ENCODE data around the gene PPM1B.

The PPM1B gene

DNA sequence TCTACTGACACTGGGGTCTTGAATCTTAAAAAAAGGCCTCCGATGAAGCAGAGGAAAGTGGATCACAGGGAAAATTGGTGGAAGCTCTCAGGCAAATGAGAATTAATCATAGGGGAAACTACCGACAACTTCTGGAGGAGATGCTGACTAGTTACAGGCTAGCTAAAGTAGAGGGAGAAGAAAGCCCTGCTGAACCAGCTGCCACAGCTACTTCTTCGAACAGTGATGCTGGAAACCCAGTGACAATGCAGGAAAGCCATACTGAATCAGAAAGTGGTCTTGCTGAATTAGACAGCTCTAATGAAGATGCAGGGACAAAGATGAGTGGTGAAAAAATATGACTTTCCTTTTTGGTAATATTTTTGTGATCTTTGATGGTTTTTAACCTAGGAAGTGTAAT lies 61.7 kb downstream of the PPM1B start:
- H3K27ac ChIP-seq (ENCODE audit: low read length), result no peak overlapping the region
- H3K4me1 ChIP-seq (ENCODE audit: insufficient read depth, low read length), result no peaks in the 10 kb centered on the region
- no peaks in the 10 kb centered on the region for H3K27me3 ChIP-seq (ENCODE audit: insufficient read depth, low read length, poor library complexity)
- H4K20me1 ChIP-seq (ENCODE audit: insufficient read depth, low read length), result no peaks in the 10 kb centered on the region; the same call in 1 of the 2 replicates
- H3K9ac ChIP-seq (ENCODE audit: low read depth, low read length), result no peak overlapping the region
- H2AFZ ChIP-seq (ENCODE audit: low read depth, low read length), result no peak overlapping the region
- H3K9me3 ChIP-seq (ENCODE audit: insufficient read depth, low read length, severe bottlenecking), result no peaks in the 10 kb centered on the region
- no peak overlapping the region for H3K4me3 ChIP-seq (ENCODE audit: low read depth in 1 of 2, low read length in 2 of 2)
- peaks cover 6% of the 10 kb centered on the region; the same call in 1 of the 2 replicates for H3K79me2 ChIP-seq (ENCODE audit: insufficient read depth, low read length)
- no peak for TF ChIP-seq EZH2 (IDR thresholded peaks at IDR 0.05; ENCODE audit: borderline replicate concordance, low read depth, low read length, severe bottlenecking)
- TF ChIP-seq, protein P1, sequence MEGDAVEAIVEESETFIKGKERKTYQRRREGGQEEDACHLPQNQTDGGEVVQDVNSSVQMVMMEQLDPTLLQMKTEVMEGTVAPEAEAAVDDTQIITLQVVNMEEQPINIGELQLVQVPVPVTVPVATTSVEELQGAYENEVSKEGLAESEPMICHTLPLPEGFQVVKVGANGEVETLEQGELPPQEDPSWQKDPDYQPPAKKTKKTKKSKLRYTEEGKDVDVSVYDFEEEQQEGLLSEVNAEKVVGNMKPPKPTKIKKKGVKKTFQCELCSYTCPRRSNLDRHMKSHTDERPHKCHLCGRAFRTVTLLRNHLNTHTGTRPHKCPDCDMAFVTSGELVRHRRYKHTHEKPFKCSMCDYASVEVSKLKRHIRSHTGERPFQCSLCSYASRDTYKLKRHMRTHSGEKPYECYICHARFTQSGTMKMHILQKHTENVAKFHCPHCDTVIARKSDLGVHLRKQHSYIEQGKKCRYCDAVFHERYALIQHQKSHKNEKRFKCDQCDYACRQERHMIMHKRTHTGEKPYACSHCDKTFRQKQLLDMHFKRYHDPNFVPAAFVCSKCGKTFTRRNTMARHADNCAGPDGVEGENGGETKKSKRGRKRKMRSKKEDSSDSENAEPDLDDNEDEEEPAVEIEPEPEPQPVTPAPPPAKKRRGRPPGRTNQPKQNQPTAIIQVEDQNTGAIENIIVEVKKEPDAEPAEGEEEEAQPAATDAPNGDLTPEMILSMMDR (IDR thresholded peaks at IDR 0.05; ENCODE audit: borderline replicate concordance, extremely low read depth, low read length, poor library complexity, severe bottlenecking), result no peak
- H3K36me3 ChIP-seq (ENCODE audit: insufficient read depth, low read length), result peaks cover 29% of the 10 kb centered on the region
- ATAC-seq (ENCODE audit: insufficient read depth, low read depth), result no peak
- no peak for DNase-seq
- no peak overlapping the region for H3K4me2 ChIP-seq (ENCODE audit: insufficient read depth, low read length)

DNA sequence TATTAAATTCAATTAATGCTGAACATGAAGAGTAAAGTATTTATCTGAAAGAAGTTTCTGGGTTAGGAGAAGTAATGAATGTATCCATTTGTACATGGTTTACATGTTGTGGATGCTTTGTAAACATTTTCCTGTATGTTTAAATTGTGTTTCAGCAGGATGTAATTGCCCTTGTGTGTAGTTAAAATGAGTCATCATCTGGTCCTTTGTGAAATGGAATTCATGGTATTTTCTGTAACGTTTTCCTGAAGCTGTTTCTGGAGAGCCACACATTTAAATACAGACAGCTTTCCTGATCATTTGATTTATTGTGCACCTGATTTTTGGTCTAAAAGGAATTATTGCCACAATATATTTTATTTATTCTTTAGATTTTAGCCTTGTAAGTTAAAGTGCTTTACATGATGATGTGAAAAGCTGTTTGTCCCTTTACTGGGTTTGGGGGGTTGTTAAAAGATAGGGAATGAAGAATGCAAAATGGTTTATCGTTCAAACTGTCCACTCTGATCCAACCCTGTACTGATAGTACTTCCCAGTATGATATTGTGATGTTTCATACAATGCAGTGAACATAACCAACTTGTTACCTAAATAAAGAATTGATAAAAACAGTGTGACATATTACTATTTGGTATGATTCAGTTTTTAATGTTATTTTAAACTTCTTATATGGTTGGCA lies 64.9 kb downstream of the PPM1B start:
- no peak overlapping the region for H3K27ac ChIP-seq (ENCODE audit: low read length)
- DNase-seq (no peak), ATAC-seq (ENCODE audit: insufficient read depth, low read depth) (no peak)

DNA sequence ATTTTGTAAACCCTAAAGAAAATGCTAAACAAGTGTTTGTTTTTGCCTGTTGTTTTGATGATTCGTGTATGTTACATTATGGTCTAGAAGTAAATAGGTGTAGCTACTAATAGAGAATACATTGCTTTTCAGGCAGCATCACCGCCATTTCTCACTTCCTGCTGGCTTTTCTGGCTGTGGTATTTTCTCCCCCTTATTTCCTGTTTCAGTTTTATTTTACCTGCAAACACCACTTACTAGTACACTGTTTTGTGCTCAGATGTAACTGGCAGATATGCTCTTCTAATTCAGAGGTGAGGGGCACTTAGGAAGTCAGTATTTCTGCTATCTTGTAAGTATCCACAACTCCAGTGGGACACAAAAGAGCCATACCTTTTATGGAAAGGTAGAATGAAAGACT lies 68.5 kb downstream of the PPM1B start:
- Histone ChIP-seq H3K9ac (ENCODE audit: low read depth, low read length) (no peak overlapping the region), H3K27me3 (ENCODE audit: insufficient read depth, low read length, poor library complexity) (no peaks in the 10 kb centered on the region), H3K4me1 (ENCODE audit: insufficient read depth, low read length) (peaks cover 23% of the 10 kb centered on the region), H3K9me3 (ENCODE audit: insufficient read depth, low read length, severe bottlenecking) (no peaks in the 10 kb centered on the region), H3K36me3 (ENCODE audit: insufficient read depth, low read length) (peaks cover 3% of the 10 kb centered on the region; the same call in 1 of the 2 replicates), H4K20me1 (ENCODE audit: insufficient read depth, low read length) (no peaks in the 10 kb centered on the region), H3K4me2 (ENCODE audit: insufficient read depth, low read length) (peak overlapping the region; percentile 38; the same call in 1 of the 2 replicates), H2AFZ (ENCODE audit: low read depth, low read length) (peak overlapping the region; percentile 23; the same call in 1 of the 2 replicates), H3K4me3 (ENCODE audit: low read depth in 1 of 2, low read length in 2 of 2) (0 out of 4 replicates have a peak overlapping the region, but pooled peaks of 1 of the 2 experiments have one; percentile 5), H3K27ac (ENCODE audit: low read length) (peak overlapping the region; percentile 59), H3K79me2 (ENCODE audit: insufficient read depth, low read length) (no peaks in the 10 kb centered on the region)
- DNase-seq (peak; percentile 51), ATAC-seq (ENCODE audit: insufficient read depth, low read depth) (peak; percentile 93)
- no peak for TF ChIP-seq EZH2 (IDR thresholded peaks at IDR 0.05; ENCODE audit: borderline replicate concordance, low read depth, low read length, severe bottlenecking)
- TF ChIP-seq, protein P1 (IDR thresholded peaks at IDR 0.05; ENCODE audit: borderline replicate concordance, extremely low read depth, low read length, poor library complexity, severe bottlenecking), result no peak

More for the DNA sequence above, 64.9 kb downstream of the PPM1B start:
- Histone ChIP-seq H3K4me3 (ENCODE audit: low read depth in 1 of 2, low read length in 2 of 2) (no peak overlapping the region), H3K36me3 (ENCODE audit: insufficient read depth, low read length) (peaks cover 9% of the 10 kb centered on the region), H3K79me2 (ENCODE audit: insufficient read depth, low read length) (no peaks in the 10 kb centered on the region), H3K4me1 (ENCODE audit: insufficient read depth, low read length) (peaks cover 23% of the 10 kb centered on the region), H3K4me2 (ENCODE audit: insufficient read depth, low read length) (no peak overlapping the region), H3K27me3 (ENCODE audit: insufficient read depth, low read length, poor library complexity) (no peaks in the 10 kb centered on the region), H3K9ac (ENCODE audit: low read depth, low read length) (no peak overlapping the region), H3K9me3 (ENCODE audit: insufficient read depth, low read length, severe bottlenecking) (no peaks in the 10 kb centered on the region), H4K20me1 (ENCODE audit: insufficient read depth, low read length) (no peaks in the 10 kb centered on the region; the same call in 1 of the 2 replicates), H2AFZ (ENCODE audit: low read depth, low read length) (no peak overlapping the region)
- TF ChIP-seq EZH2 (IDR thresholded peaks at IDR 0.05; ENCODE audit: borderline replicate concordance, low read depth, low read length, severe bottlenecking), result no peak

DNA sequence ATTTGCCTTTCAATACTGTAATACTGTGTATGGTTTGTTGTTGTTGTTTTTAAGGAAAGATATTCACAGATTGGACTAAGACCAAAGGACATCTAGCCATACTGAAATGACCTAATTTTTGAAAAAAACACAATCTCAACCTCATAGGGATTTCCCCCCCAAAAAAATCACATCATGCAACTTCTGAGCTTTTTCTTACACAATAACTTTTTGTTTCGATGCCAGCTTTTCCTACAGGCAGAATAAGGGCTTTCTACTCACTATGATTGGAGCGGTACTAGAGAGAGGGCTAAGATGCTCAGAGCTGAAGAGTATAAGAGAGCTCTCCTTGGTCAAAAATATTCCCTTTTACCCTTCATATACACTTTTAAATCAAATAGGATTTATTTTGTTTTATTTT lies 74.2 kb downstream of the PPM1B start:
- ATAC-seq (ENCODE audit: insufficient read depth, low read depth) (no peak), DNase-seq (no peak)
- no peak overlapping the region for H3K4me2 ChIP-seq (ENCODE audit: insufficient read depth, low read length)

More for the DNA sequence above, 74.2 kb downstream of the PPM1B start:
- Histone ChIP-seq H4K20me1 (ENCODE audit: insufficient read depth, low read length) (no peaks in the 10 kb centered on the region), H3K27ac (ENCODE audit: low read length) (no peak overlapping the region), H2AFZ (ENCODE audit: low read depth, low read length) (no peak overlapping the region), H3K4me1 (ENCODE audit: insufficient read depth, low read length) (peaks cover 14% of the 10 kb centered on the region), H3K27me3 (ENCODE audit: insufficient read depth, low read length, poor library complexity) (no peaks in the 10 kb centered on the region), H3K79me2 (ENCODE audit: insufficient read depth, low read length) (no peaks in the 10 kb centered on the region), H3K9ac (ENCODE audit: low read depth, low read length) (no peak overlapping the region), H3K36me3 (ENCODE audit: insufficient read depth, low read length) (no peaks in the 10 kb centered on the region), H3K4me3 (ENCODE audit: low read depth in 1 of 2, low read length in 2 of 2) (no peak overlapping the region), H3K9me3 (ENCODE audit: insufficient read depth, low read length, severe bottlenecking) (no peaks in the 10 kb centered on the region)
- TF ChIP-seq, protein P1 (IDR thresholded peaks at IDR 0.05; ENCODE audit: borderline replicate concordance, extremely low read depth, low read length, poor library complexity, severe bottlenecking), result no peak
- TF ChIP-seq EZH2 (IDR thresholded peaks at IDR 0.05; ENCODE audit: borderline replicate concordance, low read depth, low read length, severe bottlenecking), result no peak

Measured in DND-41 (cell line).